Measurements from ENCODE around the gene BLOC1S4. TPM values are rescaled to one million over a fixed set of nuclear protein-coding genes. Genes with fewer than 3 reads are reported as not detected.

BLOC1S4 gene
- polyA plus RNA-seq, 1 experiment, result 12.6 TPM

DNA sequence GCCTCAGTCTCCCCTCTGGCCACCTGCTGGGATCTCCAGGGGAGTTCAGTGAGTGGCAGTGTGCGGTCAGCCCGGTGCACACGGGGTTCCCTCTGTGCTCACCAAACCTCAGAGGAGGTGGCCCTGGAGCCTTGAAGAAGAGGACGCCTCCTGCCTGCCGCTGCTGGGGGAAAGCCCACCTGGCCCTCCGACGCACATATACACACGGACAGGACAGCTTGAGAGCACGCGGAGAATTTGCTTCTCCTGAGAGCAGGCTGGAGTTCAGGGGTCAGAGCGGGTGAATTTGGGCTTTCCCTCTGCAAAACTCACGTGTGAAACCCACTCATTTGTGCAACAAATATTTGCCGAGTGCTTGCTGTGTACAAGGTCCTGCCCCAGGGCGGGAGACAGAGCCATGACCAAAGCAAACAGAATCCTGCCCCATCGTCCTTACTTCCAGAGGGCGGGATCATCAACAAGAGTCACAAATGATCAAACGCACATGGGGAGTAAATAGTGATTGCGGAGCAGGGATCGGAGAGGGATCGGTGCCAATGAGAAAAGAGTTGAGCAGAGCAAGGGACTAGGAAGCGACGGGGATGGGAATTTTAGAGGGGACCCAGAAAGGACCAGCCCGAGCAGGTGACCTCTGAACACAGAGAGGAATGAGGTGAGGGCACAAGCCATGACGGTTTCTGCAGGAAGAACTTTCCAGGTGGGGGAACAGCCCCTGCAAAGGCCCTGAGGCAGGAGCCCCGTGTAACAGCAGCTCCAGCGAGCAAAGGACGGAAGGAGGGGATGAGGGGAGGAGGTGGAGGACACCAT, 17.6 kb downstream of the BLOC1S4 start:
- H3K36me3 ChIP-seq (ENCODE audit: control insufficient read depth, insufficient read depth, low read length), result no peaks in the 10 kb centered on the region
- no peak overlapping the region for H3K4me3 ChIP-seq (ENCODE audit: low read depth, low read length)
- POLR2A ChIA-PET, result no interaction called here
- H3K27me3 ChIP-seq (ENCODE audit: control insufficient read depth, insufficient read depth, low read length), result no peaks in the 10 kb centered on the region
- DNase-seq (ENCODE audit: low read depth), result no peak
- CTCF ChIA-PET, result interaction anchor here (0.6 kb wide), 1 partner anchor 24 kb away, joined by 3 read pairs; no protein-coding TSS in a partner anchor
- TF ChIP-seq, protein P1, sequence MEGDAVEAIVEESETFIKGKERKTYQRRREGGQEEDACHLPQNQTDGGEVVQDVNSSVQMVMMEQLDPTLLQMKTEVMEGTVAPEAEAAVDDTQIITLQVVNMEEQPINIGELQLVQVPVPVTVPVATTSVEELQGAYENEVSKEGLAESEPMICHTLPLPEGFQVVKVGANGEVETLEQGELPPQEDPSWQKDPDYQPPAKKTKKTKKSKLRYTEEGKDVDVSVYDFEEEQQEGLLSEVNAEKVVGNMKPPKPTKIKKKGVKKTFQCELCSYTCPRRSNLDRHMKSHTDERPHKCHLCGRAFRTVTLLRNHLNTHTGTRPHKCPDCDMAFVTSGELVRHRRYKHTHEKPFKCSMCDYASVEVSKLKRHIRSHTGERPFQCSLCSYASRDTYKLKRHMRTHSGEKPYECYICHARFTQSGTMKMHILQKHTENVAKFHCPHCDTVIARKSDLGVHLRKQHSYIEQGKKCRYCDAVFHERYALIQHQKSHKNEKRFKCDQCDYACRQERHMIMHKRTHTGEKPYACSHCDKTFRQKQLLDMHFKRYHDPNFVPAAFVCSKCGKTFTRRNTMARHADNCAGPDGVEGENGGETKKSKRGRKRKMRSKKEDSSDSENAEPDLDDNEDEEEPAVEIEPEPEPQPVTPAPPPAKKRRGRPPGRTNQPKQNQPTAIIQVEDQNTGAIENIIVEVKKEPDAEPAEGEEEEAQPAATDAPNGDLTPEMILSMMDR (IDR thresholded peaks at IDR 0.05; ENCODE audit: insufficient read depth, low read depth, low read length), result no peak

- Histone ChIP-seq H3K27me3 (ENCODE audit: control insufficient read depth, insufficient read depth, low read length) (no peaks in the 10 kb centered on the region), H3K4me3 (ENCODE audit: low read depth, low read length) (no peak overlapping the region), H3K36me3 (ENCODE audit: control insufficient read depth, insufficient read depth, low read length) (no peaks in the 10 kb centered on the region)
- CTCF ChIA-PET, result interaction anchor here (0.7 kb wide), 1 partner anchor 14 kb away, joined by 3 read pairs; no protein-coding TSS in a partner anchor
- no peak for DNase-seq (ENCODE audit: low read depth)
- POLR2A ChIA-PET, result no interaction called here
- TF ChIP-seq, protein P1 (IDR thresholded peaks at IDR 0.05; ENCODE audit: insufficient read depth, low read depth, low read length), result no peak
Observed at GRCh38 chr4:6734165-6734786, 18.3 kb downstream of the BLOC1S4 start.

- ChIA-PET POLR2A (no interaction called here), CTCF (no interaction called here)
- TF ChIP-seq, protein P1 (IDR thresholded peaks at IDR 0.05; ENCODE audit: insufficient read depth, low read depth, low read length), result no peak
- no peaks in the 10 kb centered on the region for H3K36me3 ChIP-seq (ENCODE audit: control insufficient read depth, insufficient read depth, low read length)
- H3K27me3 ChIP-seq (ENCODE audit: control insufficient read depth, insufficient read depth, low read length), result no peaks in the 10 kb centered on the region; the same call in none of the 2 replicates
- no peak for DNase-seq (ENCODE audit: low read depth)
- H3K4me3 ChIP-seq (ENCODE audit: low read depth, low read length), result no peak overlapping the region
Observed at GRCh38 chr4:6739920-6740319, 23.9 kb downstream of the BLOC1S4 start.

- Histone ChIP-seq H3K4me3 (ENCODE audit: low read depth, low read length) (no peak overlapping the region), H3K27me3 (ENCODE audit: control insufficient read depth, insufficient read depth, low read length) (no peaks in the 10 kb centered on the region; the same call in none of the 2 replicates), H3K36me3 (ENCODE audit: control insufficient read depth, insufficient read depth, low read length) (no peaks in the 10 kb centered on the region)
- ChIA-PET CTCF (no interaction called here), POLR2A (no interaction called here)
- DNase-seq (ENCODE audit: low read depth), result no peak
- TF ChIP-seq, protein P1 (IDR thresholded peaks at IDR 0.05; ENCODE audit: insufficient read depth, low read depth, low read length), result no peak
Observed at GRCh38 chr4:6740347-6740746, 24.4 kb downstream of the BLOC1S4 start.

DNA sequence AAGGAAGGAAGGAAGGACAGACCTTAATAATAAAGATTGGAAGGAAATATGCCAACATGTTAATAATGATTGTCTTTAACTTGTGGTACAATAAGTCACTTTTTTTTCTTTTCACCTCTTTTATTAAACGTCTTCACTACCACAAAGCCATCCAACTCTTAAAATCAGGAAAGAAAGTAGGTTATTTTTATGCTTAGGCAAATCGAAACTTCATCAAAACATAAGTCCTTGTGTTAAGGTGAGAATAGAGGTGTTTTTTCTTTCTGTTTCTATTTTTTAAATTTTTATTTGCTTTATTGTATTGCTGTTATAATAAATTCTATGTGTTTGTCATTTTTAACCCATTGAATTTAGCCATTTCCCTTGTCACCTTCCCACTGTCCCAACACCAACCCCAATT, 26.5 kb downstream of the BLOC1S4 start:
- CTCF ChIA-PET, result no interaction called here
- H3K4me3 ChIP-seq (ENCODE audit: low read depth, low read length), result no peak overlapping the region
- DNase-seq (ENCODE audit: low read depth), result no peak
- TF ChIP-seq, protein P1 (IDR thresholded peaks at IDR 0.05; ENCODE audit: insufficient read depth, low read depth, low read length), result no peak
- no peaks in the 10 kb centered on the region for H3K36me3 ChIP-seq (ENCODE audit: control insufficient read depth, insufficient read depth, low read length)
- POLR2A ChIA-PET, result no interaction called here
- no peaks in the 10 kb centered on the region; the same call in none of the 2 replicates for H3K27me3 ChIP-seq (ENCODE audit: control insufficient read depth, insufficient read depth, low read length)
